Upper lobe of right lung (tissue), 1 donor: ENCODE measurements around the gene KCNH3. TPM values are rescaled to one million over a fixed set of nuclear protein-coding genes. Genes with fewer than 3 reads are reported as not detected.

Experiments
- ATAC-seq: fragments of 200-7000 bp; cut with Tn5 transposase; one replicate; pipeline ENCODE4 v1.9.1; 2020; ENCODE audit warnings: mild to moderate bottlenecking, moderate library complexity
- DNase-seq: peaks from one replicate; pipeline ENCODE4 v3.0.0-alpha.2; 2020
- H3K27ac ChIP-seq: fragments of 200-600 bp; one replicate; pipeline ENCODE4 v1.8.0; 2022
- H3K27me3 ChIP-seq: fragments of 200-600 bp; one replicate; pipeline ENCODE4 v1.8.0; 2022; ENCODE audit warnings: mild to moderate bottlenecking
- H3K36me3 ChIP-seq: fragments of 200-600 bp; one replicate; pipeline ENCODE4 v1.8.0; 2022
- H3K4me1 ChIP-seq: fragments of 200-600 bp; one replicate; pipeline ENCODE4 v1.8.0; 2022
- H3K4me3 ChIP-seq: fragments of 200-600 bp; one replicate; pipeline ENCODE4 v1.8.0; 2022; ENCODE audit warnings: mild to moderate bottlenecking
- H3K9me3 ChIP-seq: fragments of 200-600 bp; one replicate; pipeline ENCODE4 v1.8.0; 2022
- intact Hi-C: fragments of 100-400 bp; cut with DNase I; formaldehyde crosslinking; loops from one replicate; pipeline ENCODE4 v1.11.0; 2022
- total RNA-seq: library from RNA; stranded (reverse); fragmentation: NEBNext Ultra II Directional; extraction: Animal tissue kit (Norgen Biotek cat#: 25700); gene quantifications from one replicate; pipeline ENCODE4 v1.2.1, GENCODE V29; 2021
- TF ChIP-seq, protein P1 (sequence below): fragments of 200-600 bp; IDR thresholded peaks from one replicate; pipeline ENCODE4 v1.8.0; 2022; ENCODE audit warnings: antibody characterized with exemption
- donor health status: DM: no; HTN: yes; CAD: no; lungs with severe emphysema.

Gene KCNH3
- total RNA-seq, 1 donor from 2014 or later, result 0.90 TPM

DNA sequence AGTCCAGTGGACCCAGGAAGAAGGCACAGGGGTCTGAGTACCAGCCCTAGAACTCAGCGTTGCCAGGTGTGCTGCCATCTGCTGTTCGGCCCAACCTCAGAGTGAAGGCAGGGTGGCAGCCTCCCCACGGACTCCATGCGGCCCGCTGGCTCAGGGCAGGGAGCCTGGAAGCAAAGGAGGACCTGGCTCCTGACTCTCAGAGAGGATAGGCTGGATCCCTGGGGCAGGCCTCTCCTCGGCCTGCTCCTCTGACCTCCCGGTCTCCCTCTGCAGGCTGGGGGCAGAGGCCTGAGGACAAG lies 19.0 kb downstream of the KCNH3 start:
- DNase-seq, result no peak
- no peak for ATAC-seq

DNA sequence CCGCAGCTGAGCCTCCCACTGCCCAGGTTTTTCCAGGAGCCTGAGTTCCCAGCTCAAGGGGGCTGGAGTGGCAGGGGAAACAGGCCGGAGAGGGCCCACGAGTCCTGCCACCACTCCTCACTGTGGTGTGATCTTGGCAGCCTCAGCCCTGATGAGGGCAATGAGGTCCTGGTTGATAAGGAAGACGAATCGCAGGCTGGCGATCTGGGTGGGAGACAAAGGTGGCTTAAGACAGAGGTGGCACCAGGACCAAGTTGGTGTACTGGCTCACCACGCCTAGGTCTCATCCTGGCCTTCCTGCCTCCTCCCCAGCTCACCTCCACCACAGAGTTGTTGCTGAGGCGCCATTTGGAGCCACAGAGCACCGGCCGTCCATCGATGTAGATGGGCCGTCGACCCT lies 19.7 kb downstream of the KCNH3 start:
- H3K36me3 ChIP-seq, result peaks cover 64% of the 10 kb centered on the region
- H3K9me3 ChIP-seq, result no peaks in the 10 kb centered on the region
- H3K4me1 ChIP-seq, result no peaks in the 10 kb centered on the region
- DNase-seq (no peak), ATAC-seq (no peak)
- intact Hi-C loops, result no loop called here
- TF ChIP-seq, protein P1, sequence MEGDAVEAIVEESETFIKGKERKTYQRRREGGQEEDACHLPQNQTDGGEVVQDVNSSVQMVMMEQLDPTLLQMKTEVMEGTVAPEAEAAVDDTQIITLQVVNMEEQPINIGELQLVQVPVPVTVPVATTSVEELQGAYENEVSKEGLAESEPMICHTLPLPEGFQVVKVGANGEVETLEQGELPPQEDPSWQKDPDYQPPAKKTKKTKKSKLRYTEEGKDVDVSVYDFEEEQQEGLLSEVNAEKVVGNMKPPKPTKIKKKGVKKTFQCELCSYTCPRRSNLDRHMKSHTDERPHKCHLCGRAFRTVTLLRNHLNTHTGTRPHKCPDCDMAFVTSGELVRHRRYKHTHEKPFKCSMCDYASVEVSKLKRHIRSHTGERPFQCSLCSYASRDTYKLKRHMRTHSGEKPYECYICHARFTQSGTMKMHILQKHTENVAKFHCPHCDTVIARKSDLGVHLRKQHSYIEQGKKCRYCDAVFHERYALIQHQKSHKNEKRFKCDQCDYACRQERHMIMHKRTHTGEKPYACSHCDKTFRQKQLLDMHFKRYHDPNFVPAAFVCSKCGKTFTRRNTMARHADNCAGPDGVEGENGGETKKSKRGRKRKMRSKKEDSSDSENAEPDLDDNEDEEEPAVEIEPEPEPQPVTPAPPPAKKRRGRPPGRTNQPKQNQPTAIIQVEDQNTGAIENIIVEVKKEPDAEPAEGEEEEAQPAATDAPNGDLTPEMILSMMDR, result no peak
- H3K27ac ChIP-seq, result no peak overlapping the region
- no peak overlapping the region for H3K4me3 ChIP-seq
- H3K27me3 ChIP-seq, result no peaks in the 10 kb centered on the region

More for the DNA sequence above, 19.0 kb downstream of the KCNH3 start:
- Histone ChIP-seq H3K4me3 (no peak overlapping the region), H3K27me3 (no peaks in the 10 kb centered on the region), H3K4me1 (no peaks in the 10 kb centered on the region), H3K27ac (no peak overlapping the region), H3K36me3 (peaks cover 58% of the 10 kb centered on the region), H3K9me3 (no peaks in the 10 kb centered on the region)
- intact Hi-C loops, result no loop called here
- TF ChIP-seq, protein P1, result no peak

DNA sequence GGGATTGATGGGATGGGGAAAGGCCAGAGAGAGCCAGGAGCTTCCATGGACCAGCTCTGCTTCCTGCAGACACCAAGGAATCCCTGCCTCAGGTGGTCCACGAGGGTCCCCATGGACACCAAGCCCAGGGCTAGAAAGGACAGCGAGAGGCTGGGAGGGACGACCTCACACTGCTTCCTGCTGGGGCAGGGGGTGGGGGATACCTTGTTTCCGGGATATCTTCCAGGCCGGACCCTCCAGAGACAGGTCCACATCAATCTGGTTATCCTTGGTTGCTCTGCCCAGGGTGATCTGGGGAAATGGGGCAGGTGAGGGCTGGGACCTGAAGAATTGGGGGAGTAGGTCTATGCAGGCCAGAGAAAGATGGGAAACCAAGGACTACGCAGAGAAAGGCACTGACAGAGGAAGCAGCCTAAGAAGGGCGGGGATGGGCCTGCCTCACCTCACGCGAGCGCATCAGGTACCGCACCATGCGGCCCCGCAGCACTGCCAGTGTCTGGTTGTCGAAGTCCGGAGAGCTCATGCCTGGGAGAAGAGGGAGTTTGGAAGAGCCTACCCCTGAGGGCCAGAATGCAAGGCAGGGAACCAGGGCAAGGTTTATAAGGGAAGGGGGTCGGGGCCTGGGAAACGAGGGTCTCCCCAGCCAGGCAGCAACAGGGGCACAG lies 20.3 kb downstream of the KCNH3 start:
- Histone ChIP-seq H3K27me3 (no peaks in the 10 kb centered on the region), H3K27ac (no peak overlapping the region), H3K4me3 (no peak overlapping the region), H3K36me3 (peaks cover 71% of the 10 kb centered on the region), H3K9me3 (no peaks in the 10 kb centered on the region), H3K4me1 (no peaks in the 10 kb centered on the region)
- DNase-seq, result no peak
- TF ChIP-seq, protein P1, result no peak
- ATAC-seq, result no peak
- intact Hi-C loops, result no loop called here

DNA sequence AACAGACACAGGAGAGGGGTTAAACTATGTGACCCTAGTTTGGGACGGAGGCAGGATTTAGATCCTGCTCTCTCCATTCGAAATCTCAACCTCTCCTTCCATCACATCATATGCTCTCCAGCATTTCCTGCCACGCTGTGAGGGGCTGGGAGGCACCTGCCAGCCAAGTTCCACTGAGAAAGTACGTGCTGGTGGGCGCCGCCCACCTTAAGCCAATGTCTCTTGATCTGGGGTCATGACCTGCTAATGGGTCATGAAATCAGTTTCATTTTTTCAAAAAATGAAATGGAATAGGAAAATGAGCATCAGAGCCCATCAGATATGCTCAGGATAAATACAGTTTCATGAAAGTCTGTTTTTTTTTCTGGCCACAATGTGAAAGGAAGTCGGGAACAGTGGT lies 21.9 kb downstream of the KCNH3 start:
- H3K4me3 ChIP-seq, result no peak overlapping the region
- H3K36me3 ChIP-seq, result peaks cover 81% of the 10 kb centered on the region
- ATAC-seq (no peak), DNase-seq (no peak)
- H3K27ac ChIP-seq, result no peak overlapping the region
- TF ChIP-seq, protein P1, result no peak
- no peaks in the 10 kb centered on the region for H3K9me3 ChIP-seq
- intact Hi-C loops, result no loop called here
- no peaks in the 10 kb centered on the region for H3K27me3 ChIP-seq
- no peaks in the 10 kb centered on the region for H3K4me1 ChIP-seq

DNA sequence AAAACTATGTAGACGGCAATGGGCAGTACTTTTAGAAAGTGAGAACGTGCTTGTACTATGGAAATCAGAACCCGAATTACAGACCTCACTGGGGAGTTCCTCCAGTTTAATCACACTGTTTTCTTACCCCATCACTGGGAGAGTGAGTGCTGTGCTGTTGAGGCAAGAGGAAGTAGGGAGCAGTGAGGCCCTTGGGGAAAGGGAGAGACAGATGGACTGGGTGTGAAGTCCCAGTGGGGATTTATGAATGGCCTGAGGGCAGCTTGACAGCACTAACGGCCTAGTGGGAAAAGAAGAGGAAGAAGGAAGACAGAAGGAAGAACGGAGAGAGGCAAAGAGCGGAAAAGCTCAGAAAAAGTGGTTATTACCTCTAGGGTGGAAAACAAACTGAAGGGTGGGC lies 23.4 kb downstream of the KCNH3 start:
- peaks cover 7% of the 10 kb centered on the region for H3K4me1 ChIP-seq
- H3K27ac ChIP-seq, result no peak overlapping the region
- TF ChIP-seq, protein P1, result no peak
- H3K27me3 ChIP-seq, result no peaks in the 10 kb centered on the region
- intact Hi-C loops, result no loop called here
- DNase-seq, result no peak
- no peaks in the 10 kb centered on the region for H3K9me3 ChIP-seq
- no peak for ATAC-seq
- no peak overlapping the region for H3K4me3 ChIP-seq
- peaks cover 79% of the 10 kb centered on the region for H3K36me3 ChIP-seq

DNA sequence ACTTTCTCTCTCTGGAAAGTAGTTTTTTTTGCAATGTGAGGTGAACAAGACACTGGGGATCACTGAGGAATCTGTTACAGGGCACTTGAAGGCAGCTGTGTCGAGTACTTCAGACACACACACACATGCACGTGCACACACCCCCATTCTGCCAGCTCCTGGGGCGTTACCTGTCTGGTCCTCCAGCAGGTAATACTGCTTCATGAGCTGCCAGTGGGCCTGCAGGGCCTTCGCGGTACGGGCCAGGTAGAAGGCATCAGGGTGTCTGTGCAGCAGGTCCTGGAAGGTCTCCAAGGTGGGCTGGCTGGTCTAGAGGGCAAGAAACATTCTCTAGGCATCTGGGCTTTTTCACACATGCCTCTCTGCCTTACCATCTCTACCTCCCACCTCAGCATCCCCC lies 24.0 kb downstream of the KCNH3 start:
- H3K27ac ChIP-seq, result no peak overlapping the region
- ATAC-seq (no peak), DNase-seq (no peak)
- TF ChIP-seq, protein P1, result no peak
- intact Hi-C loops, result no loop called here
- peaks cover 8% of the 10 kb centered on the region for H3K4me1 ChIP-seq
- H3K27me3 ChIP-seq, result no peaks in the 10 kb centered on the region
- H3K36me3 ChIP-seq, result peaks cover 73% of the 10 kb centered on the region
- no peak overlapping the region for H3K4me3 ChIP-seq
- H3K9me3 ChIP-seq, result no peaks in the 10 kb centered on the region
